ENCODE data around the gene KLHDC10.
"Not testable (repeated sequence)": the region's sequence is repeated elsewhere in the genome, so short reads cannot be mapped to it uniquely, and the experiment has no call there.

KLHDC10 gene

DNA sequence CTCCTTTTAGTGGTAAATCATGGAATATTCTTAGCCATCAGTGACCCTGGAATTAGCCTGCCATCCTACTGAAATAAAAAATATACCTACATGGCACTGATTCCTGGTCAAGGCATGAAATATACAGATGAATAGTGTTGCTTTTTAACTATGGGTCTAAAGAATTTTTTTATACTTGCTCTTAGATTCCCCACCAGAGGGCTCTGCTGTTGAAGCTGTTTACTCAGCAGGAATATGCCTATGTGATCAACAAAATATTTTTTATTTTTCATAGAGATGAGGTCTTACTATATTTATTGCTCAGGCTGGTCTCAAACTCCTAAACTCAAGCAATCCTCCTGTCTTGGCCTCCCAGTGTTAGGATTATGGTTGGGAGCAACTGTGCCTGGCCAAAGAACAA is 32.6 kb upstream of the KLHDC10 start:
- DNase-seq (ENCODE audit: low read depth, low spot score), result no peak
- no peak overlapping the region for H3K4me3 ChIP-seq (ENCODE audit: low read depth, low read length)
- TF ChIP-seq, protein P1, sequence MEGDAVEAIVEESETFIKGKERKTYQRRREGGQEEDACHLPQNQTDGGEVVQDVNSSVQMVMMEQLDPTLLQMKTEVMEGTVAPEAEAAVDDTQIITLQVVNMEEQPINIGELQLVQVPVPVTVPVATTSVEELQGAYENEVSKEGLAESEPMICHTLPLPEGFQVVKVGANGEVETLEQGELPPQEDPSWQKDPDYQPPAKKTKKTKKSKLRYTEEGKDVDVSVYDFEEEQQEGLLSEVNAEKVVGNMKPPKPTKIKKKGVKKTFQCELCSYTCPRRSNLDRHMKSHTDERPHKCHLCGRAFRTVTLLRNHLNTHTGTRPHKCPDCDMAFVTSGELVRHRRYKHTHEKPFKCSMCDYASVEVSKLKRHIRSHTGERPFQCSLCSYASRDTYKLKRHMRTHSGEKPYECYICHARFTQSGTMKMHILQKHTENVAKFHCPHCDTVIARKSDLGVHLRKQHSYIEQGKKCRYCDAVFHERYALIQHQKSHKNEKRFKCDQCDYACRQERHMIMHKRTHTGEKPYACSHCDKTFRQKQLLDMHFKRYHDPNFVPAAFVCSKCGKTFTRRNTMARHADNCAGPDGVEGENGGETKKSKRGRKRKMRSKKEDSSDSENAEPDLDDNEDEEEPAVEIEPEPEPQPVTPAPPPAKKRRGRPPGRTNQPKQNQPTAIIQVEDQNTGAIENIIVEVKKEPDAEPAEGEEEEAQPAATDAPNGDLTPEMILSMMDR (IDR thresholded peaks at IDR 0.05; ENCODE audit: low read depth, low read length), result peak; percentile 56
- in situ Hi-C loops (cut with HindIII; ENCODE audit: low sequenced_read_pairs), result no loop called here

DNA sequence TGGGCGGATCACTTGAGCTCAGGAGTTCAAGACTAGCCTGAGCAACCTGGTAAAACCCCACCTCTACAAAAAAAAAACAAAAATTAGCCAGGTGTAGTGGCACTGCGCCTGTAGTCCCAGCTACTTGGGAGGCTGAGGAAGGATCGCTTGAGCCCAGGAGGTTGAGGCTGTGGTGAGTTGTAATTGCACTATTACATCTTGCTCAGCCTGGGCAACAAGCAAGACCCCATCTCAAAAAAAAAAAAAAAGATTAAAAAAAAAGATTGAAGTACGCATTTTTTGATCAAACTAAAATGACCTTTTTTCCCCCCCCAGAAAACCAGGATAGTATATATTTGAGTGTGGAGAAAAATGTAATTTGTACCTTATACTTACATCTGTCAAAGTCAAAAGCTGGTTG is 29.8 kb upstream of the KLHDC10 start:
- in situ Hi-C loops (cut with HindIII; ENCODE audit: low sequenced_read_pairs), result no loop called here
- TF ChIP-seq, protein P1 (IDR thresholded peaks at IDR 0.05; ENCODE audit: low read depth, low read length), result no peak
- no peak overlapping the region for H3K4me3 ChIP-seq (ENCODE audit: low read depth, low read length)
- no peak for DNase-seq (ENCODE audit: low read depth, low spot score)

DNA sequence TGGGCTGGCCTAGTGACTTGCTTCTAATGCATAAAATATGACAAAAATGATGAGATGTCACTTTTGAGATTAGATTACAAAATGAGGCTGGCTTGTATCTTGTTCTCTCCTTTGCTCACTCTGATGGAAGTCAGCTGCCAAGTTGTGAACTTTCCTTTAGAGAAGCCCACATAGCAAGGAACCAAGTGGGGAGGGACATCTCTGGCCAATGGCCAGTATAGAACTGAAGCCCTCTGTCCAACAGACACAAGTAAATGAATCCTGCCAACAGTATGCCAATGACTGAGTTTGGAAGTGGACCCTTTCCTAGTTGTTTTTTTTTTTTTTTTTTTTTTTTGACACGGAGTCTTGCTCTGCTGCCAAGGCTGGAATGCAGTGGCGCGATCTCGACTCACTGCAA is 22.5 kb upstream of the KLHDC10 start:
- no peak for DNase-seq (ENCODE audit: low read depth, low spot score)
- in situ Hi-C loops (cut with HindIII; ENCODE audit: low sequenced_read_pairs), result no loop called here
- H3K4me3 ChIP-seq (ENCODE audit: low read depth, low read length), result no peak overlapping the region
- TF ChIP-seq, protein P1 (IDR thresholded peaks at IDR 0.05; ENCODE audit: low read depth, low read length), result no peak

DNA sequence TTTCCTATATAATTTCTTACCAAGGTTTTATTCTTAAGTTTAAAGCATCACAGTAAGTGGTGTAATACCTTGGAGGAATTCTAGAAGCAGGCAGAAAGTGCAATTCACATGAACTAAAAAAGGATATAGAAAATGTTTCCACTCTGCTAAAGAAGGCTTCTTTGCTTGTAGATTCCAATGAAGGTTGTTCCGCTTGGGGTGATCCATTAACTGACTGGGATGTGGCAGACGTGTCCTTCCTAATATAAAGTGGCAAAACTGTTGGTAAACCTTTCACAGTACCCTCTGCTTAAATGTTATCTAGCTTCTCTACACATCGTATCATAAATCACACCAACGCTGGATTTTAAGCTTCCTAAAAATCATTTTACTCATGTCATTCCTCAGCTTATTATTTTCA is 21.4 kb upstream of the KLHDC10 start:
- no peak for DNase-seq (ENCODE audit: low read depth, low spot score)
- TF ChIP-seq, protein P1 (IDR thresholded peaks at IDR 0.05; ENCODE audit: low read depth, low read length), result no peak
- no peak overlapping the region for H3K4me3 ChIP-seq (ENCODE audit: low read depth, low read length)
- in situ Hi-C loops (cut with HindIII; ENCODE audit: low sequenced_read_pairs), result no loop called here

DNA sequence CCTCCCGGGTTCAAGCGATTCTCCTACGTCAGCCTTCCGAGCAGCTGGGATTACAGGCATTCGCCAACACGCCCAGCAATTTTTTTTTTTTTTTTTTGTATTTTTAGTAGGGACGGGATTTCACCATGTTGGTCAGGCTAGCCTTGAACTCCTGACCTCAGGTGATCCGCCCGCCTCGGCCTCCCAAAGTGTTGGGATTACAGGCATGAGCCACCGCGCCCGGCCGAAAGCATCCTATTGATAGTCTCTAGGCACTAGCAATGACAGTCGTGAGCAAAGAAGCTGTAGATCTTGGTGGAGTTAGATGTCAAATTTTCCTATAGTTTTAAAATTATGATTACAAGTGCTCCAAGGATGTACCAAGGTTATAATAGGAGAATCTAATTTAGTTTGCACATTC is 18.1 kb upstream of the KLHDC10 start:
- H3K4me3 ChIP-seq (ENCODE audit: low read depth, low read length); in situ Hi-C loops (cut with HindIII; ENCODE audit: low sequenced_read_pairs); DNase-seq (ENCODE audit: low read depth, low spot score): not testable (repeated sequence)

DNA sequence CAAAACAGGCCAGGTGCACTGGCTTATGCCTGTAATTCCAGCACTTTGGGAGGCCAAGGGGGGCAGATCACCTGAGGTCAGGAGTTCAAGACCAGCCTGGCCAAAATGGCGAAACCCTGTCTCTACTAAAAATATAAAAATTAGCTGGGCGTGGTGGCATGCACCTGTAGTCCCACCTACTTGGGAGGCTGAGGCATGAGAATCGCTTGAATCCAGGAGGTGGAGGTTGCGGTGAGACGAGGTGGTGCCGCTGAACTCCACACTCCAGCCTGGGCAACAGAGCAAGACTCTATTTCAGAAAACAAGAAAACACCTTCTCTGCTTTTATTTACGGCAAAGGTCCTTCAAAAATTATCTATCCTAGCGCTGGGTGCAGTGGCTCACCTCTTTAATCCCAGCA is 15.1 kb upstream of the KLHDC10 start:
- DNase-seq (ENCODE audit: low read depth, low spot score); H3K4me3 ChIP-seq (ENCODE audit: low read depth, low read length); in situ Hi-C loops (cut with HindIII; ENCODE audit: low sequenced_read_pairs): not testable (repeated sequence)

DNA sequence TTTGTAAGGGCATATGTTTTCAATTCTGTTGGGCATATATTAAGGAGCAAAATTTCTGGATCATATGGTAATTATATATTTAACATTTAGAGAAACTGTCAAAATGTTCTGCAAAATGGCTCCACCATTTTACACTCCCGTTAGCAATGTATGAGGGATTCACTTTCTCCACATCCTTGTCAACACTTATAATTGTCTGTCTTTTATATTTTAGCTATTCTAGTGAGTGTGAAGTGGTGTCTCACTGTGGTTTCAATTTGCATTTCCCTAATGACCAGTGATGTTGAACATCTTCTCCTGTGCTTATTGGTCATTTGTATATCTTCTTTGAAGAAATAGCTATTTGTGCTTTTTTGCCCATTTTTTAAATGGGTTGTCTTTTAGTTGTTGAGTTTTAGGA is 8.1 kb upstream of the KLHDC10 start:
- no peak overlapping the region for H3K4me3 ChIP-seq (ENCODE audit: low read depth, low read length)
- in situ Hi-C loops (cut with HindIII; ENCODE audit: low sequenced_read_pairs), result no loop called here
- TF ChIP-seq, protein P1 (IDR thresholded peaks at IDR 0.05; ENCODE audit: low read depth, low read length), result no peak
- DNase-seq (ENCODE audit: low read depth, low spot score), result no peak

DNA sequence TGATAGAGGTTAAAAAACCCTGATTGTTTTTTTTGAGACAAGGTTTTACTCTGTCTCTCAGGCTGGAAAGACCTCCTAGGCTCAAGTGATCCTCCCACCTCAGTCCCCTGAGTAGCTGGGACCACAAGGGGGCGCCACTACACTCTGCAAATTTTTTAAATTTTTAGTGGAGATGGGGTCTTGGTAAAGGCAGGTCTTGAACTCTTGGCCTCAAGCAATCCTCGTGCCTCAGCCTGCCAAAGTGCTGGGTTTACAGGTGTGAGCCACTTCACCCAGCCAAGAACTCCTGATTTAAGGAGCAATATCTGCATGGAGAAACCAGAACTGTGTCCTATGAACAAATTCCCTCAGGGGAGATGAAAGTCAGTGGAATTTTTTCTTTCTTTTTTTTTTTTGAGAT is 7.3 kb upstream of the KLHDC10 start:
- in situ Hi-C loops (cut with HindIII; ENCODE audit: low sequenced_read_pairs), result no loop called here
- DNase-seq (ENCODE audit: low read depth, low spot score), result peak; percentile 42
- TF ChIP-seq, protein P1 (IDR thresholded peaks at IDR 0.05; ENCODE audit: low read depth, low read length), result peak; percentile 91

DNA sequence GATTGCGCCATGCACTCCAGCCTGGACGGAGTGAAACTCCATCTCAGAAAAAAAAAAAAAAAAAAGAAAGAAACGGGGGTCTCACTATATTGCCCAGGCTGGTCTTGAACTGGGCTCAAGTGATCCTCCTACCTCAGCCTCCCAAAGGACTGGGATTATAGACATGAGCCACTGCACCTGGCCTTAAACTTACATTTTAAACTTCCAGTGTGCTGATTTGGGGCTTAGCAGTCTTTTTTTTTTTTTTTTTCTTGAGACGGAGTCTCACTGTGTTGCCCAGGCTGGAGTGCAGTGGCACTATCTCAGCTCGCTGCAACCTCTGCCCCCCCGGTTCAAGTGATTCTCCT is 5.8 kb upstream of the KLHDC10 start:
- in situ Hi-C loops (cut with HindIII; ENCODE audit: low sequenced_read_pairs); DNase-seq (ENCODE audit: low read depth, low spot score): not testable (repeated sequence)

More for the DNA sequence above, 7.3 kb upstream of the KLHDC10 start:
- H3K4me3 ChIP-seq (ENCODE audit: low read depth, low read length), result no peak overlapping the region

More for the DNA sequence above, 5.8 kb upstream of the KLHDC10 start:
- H3K4me3 ChIP-seq (ENCODE audit: low read depth, low read length), result not testable (repeated sequence)

Data from astrocyte of the spinal cord (primary cell).